Body of pancreas (tissue), 4 donors: ENCODE data around the gene ANKDD1B.

Experiments used
- CTCF ChIP-seq, 7 experiments: fragments of 450-650 bp in 4 of 7; fragments of 200-600 bp in 3 of 7; sonication (generic) in 3 of 7; IDR thresholded peaks; one replicate each; pipeline ENCODE4 v1.5.1; 2016 to 2019; ENCODE audit warnings: antibody characterized with exemption in 7 of 7
- POLR2A ChIP-seq, 3 donors: fragments of 450-650 bp; IDR thresholded peaks; one replicate each; pipeline ENCODE4 v1.6.1; 2016; ENCODE audit warnings: antibody characterized with exemption in 3 of 3, mild to moderate bottlenecking in 2 of 3

GRCh38 chr5:75690669-75691068, 79.4 kb downstream of the ANKDD1B start:
- TF ChIP-seq POLR2A (IDR thresholded peaks at IDR 0.05) (no peak), CTCF (IDR thresholded peaks at IDR 0.05) (no peak)
